GM21515 (cell line): Measurements from ENCODE around the gene LIMK1.

ENCODE experiments used
- ATAC-seq: cut with Tn5 transposase; IDR thresholded peaks from one replicate; pipeline ENCODE4 v1.9.1; 2021; ENCODE audit not compliant: unreplicated experiment

Gene LIMK1

GRCh38 chr7:74053589-74054186 is 29.9 kb upstream of the LIMK1 start:
- no peak for ATAC-seq

DNA sequence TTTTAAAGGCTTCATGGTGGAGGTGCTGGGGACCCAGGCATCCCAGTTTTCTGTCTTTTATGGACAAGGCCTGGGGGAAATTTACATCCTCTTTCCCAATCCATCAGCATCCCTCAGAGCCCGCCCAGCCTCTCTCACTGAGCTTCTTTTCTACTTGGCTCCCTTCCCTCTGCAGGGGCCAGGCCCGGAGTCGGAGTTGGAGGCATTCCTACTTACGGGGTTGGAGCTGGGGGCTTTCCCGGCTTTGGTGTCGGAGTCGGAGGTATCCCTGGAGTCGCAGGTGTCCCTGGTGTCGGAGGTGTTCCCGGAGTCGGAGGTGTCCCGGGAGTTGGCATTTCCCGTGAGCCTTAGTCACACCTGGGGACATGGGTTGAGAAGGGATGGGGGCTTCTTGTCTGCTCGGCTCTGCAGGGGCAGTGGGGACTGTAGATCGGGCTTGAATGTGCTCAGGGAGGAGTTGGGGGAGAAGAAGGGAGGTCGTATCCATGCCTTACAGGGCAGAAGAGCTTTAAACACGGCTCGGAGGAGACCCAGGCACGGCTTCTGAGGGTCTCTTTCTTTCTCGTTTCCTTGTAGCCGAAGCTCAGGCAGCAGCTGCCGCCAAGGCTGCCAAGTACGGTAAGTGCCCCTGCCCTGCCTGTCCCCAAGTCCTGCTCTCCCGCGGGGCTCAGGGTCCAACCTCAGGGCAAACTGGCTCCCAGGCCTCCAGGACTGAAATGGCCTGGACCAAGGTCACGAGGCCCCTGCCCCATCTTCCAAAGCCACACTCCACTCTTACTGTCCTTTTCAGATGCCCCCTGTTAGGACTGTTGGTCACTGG is 27.3 kb upstream of the LIMK1 start:
- no peak for ATAC-seq

- ATAC-seq, result no peak
Observed at GRCh38 chr7:74057216-74057925, 26.2 kb upstream of the LIMK1 start.

DNA sequence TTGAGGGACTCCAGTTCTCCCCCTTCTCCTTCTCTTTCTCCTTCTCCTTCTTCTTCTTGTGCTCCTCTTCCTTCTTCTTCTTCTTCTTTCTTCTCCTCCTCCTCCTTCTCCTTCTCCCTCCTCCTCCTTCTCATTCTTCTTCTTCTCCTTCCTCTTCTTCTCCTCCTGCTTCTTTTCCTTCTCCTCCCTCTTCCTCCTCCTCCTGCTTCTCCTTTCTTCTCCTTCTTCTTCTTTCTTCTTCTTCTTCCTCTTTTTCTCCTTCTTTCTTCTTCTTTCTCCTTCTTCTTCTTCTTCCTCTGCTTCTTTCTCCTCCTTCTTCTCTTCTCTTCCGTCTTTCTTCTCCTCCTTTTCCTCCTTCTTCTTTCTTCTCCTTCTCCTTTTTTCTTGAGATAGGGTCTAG is 25.6 kb upstream of the LIMK1 start:
- ATAC-seq, result no peak

GRCh38 chr7:74058486-74058885 is 25.1 kb upstream of the LIMK1 start:
- ATAC-seq, result no peak

GRCh38 chr7:74059037-74059436 is 24.6 kb upstream of the LIMK1 start:
- ATAC-seq, result no peak

DNA sequence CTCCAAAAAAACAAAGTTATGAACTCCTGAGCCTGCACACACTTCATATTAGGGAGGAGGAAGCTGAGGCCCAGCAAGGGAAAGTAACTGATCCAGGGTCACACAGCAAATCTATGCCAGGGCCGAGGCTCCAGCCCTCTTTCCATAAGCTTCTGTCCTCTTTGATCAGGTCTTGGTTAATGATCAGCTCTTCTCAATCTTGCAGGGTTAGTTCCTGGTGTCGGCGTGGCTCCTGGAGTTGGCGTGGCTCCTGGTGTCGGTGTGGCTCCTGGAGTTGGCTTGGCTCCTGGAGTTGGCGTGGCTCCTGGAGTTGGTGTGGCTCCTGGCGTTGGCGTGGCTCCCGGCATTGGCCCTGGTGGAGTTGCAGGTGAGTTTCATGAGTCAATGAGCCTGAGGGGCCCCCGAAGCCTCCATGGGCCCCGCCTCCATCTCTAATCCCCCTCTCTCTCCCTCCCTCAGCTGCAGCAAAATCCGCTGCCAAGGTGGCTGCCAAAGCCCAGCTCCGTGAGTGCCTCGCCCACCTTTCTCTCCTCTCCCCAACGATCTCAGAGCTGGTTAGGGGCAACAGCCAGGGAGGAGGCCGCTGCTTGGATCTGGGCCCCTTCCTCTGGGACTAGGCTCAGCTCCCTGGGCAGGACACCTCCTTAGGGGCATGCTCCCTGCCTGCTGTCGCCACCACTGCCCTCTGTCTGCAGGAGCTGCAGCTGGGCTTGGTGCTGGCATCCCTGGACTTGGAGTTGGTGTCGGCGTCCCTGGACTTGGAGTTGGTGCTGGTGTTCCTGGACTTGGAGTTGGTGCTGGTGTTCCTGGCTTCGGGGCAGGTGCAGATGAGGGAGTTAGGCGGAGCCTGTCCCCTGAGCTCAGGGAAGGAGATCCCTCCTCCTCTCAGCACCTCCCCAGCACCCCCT is 23.7 kb upstream of the LIMK1 start:
- no peak for ATAC-seq

- ATAC-seq, result no peak
Observed at GRCh38 chr7:74061840-74062539, 21.6 kb upstream of the LIMK1 start.

DNA sequence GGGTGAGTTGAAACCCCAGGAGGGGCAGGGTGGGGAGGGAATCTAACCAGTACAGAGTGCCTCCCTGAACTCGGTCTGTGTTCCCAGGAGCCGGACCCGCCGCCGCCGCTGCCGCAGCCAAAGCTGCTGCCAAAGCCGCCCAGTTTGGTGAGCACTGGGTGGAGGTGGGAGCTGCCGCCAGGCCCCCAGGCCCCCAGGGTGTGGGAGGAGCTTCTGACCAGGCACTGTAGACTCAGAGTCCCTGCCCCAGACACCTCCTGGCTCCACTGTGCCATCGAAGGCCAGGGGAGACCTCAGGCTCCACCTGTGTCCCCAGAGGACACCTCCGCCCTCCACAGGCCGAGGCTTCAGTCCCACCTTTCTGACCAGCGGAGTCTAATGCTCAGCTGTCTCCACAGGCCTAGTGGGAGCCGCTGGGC is 20.4 kb upstream of the LIMK1 start:
- ATAC-seq, result no peak

GRCh38 chr7:74063646-74064045 is 20.0 kb upstream of the LIMK1 start:
- no peak for ATAC-seq

GRCh38 chr7:74064696-74065095 is 18.9 kb upstream of the LIMK1 start:
- ATAC-seq, result no peak

- no peak for ATAC-seq
Observed at GRCh38 chr7:74066626-74067025, 17.0 kb upstream of the LIMK1 start.

DNA sequence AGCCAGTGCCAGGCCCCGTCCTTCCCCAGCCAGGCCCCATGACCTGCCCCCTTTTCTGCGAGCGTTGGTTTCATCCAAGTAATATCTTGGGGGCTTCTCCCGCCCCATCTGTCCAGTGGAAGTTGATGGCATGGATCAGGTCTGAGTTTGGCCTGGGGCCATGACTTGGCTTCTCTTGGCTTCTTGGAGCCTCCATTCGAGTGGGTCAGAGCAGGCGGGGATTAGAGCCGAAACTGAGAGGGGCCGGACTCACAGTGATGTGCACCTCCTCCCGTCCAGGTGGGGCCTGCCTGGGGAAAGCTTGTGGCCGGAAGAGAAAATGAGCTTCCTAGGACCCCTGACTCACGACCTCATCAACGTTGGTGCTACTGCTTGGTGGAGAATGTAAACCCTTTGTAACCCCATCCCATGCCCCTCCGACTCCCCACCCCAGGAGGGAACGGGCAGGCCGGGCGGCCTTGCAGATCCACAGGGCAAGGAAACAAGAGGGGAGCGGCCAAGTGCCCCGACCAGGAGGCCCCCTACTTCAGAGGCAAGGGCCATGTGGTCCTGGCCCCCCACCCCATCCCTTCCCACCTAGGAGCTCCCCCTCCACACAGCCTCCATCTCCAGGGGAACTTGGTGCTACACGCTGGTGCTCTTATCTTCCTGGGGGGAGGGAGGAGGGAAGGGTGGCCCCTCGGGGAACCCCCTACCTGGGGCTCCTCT is 15.1 kb upstream of the LIMK1 start:
- ATAC-seq, result no peak

DNA sequence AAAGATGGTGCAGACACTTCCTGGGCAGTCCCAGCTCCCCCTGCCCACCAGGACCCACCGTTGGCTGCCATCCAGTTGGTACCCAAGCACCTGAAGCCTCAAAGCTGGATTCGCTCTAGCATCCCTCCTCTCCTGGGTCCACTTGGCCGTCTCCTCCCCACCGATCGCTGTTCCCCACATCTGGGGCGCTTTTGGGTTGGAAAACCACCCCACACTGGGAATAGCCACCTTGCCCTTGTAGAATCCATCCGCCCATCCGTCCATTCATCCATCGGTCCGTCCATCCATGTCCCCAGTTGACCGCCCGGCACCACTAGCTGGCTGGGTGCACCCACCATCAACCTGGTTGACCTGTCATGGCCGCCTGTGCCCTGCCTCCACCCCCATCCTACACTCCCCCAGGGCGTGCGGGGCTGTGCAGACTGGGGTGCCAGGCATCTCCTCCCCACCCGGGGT is 14.5 kb upstream of the LIMK1 start:
- ATAC-seq, result no peak

DNA sequence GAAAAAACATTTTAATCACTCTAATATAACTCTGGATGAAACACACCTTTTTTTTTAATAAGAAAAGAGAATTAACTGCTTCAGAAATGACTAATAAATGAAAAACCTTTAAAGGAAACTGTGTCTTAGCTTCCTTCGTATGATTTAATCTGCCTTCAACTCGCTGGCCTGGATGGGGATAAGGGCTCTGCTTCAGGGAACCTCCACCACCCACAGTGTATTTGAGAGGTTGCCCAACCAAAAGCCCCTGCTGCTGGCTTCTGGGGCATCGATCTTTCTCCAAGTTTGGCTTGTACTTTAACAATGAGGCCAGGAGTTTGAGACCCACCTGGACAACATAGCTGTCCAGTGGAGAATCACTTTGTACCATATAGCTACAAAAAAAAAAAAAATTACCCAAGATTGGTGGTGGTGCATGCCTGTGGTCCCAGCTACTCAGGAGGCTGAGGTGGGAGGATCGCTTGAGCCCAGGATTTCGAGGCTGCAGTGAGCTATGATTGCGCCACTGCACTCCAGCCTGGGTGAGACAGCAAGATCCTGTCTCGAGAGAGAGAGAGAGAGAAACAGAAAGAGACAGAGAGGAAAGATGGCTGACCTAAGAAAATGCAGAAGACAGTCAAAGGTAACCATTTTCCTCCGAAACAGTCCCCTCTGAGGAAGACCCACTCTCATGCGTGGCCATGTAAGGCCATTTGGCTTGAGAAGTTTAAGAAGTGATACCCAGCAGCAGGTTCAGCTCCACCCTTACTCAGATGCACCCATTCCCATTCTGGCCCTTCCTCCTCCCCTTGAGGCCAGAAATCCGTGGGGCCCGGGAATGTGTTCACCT is 13.6 kb upstream of the LIMK1 start:
- ATAC-seq, result no peak

DNA sequence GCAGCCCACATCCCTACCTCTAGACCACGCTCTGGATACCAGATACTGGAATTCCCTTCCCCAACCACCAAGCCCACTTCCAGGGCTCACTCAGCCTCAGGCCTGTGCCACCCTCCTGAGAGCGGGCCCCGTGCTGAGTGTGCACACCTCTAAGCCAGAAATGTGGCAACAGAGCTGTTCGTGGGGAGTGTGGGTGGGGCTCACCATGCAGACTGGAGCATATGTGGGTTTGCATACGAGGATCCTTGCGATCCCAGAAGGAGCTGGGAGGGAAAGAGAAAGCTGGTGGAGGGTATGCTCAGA is 13.0 kb upstream of the LIMK1 start:
- no peak for ATAC-seq

GRCh38 chr7:74071121-74071520 is 12.5 kb upstream of the LIMK1 start:
- ATAC-seq, result no peak

DNA sequence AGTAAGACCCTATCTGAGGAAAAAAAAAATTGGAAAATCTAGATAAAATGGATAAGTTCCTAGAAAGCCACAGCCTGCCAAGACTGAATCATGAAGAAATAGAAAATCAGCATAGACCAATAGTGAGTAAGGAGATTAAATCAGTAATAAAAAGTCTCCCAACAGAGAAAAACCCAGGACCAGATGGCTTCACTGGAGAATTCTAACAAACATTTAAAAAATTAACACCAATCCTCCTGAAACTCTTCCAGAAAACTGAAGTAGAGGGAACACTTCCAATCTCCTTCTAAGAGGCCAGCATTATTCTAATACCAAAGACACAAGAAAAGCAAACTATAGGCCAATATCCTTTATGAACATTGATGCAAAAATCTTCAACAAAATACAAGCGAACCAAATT is 8.8 kb upstream of the LIMK1 start:
- ATAC-seq, result no peak

DNA sequence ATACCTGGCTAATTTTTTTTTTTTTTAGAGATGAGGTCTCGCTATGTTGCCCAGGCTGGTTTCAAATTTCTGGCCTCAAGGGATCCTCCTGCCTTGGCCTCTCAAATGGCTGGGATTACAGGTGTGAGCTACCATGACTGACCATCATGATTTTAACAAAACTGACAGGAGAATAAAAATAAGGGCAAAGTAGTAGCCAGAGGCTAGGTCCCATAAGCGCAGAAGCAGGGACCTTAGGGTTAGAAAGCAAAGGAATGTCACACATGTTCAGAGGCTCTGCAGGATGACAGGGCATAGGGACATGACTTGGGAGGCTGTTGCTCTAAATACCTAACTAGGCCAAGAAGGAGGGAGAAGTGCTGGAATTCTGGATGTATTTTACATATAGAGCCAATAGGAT is 5.1 kb upstream of the LIMK1 start:
- ATAC-seq, result no peak
